Glomerular visceral epithelial cell (primary cell): ENCODE results near the gene THSD7B.
A peak's percentile ranks its signal among the peaks of the same experiment; 100 is the strongest.

Source experiments
- DNase-seq: peaks from one replicate; pipeline ENCODE4 v3.0.0-alpha.2; 2016; ENCODE audit errors: extremely low spot score

Gene THSD7B

DNA sequence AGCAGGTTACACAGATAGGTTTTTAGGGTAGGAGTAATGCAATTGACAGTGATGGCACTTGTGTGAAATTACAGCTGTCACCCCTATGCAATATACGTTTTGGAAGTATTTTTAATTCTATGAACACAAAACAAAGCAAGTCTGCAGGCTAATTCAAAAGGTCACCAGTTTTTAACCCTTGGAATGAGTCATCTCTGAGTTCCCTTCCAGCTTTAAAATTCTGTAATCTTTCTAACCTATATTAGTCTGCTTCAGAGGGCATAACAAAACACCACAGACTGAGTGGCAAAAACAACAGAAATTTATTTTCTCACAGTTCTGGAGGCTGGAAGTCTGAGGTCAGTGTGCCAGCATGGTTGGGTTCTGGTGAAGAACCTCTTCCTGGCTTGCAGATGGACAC is 602.0 kb downstream of the THSD7B start:
- peak; percentile 55 for DNase-seq

DNA sequence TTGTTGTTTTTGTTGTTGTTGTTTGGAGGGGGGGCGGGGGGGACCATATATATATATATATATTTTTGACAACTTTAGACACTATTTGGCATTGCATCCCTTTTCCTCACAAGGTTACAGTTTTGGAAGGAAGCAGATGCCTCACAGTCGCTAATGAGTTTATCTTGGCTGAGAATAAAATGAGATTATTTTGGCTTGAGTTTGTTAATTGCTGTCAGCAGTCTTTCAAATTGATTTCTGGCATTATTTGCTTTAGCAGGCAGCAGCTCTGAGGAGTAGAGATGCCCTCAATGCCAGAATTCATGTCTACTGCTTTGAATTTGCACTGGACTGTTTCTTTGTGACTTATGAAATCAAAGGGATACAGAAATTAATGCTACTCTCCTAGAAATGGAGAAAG is 603.8 kb downstream of the THSD7B start:
- no peak for DNase-seq

DNA sequence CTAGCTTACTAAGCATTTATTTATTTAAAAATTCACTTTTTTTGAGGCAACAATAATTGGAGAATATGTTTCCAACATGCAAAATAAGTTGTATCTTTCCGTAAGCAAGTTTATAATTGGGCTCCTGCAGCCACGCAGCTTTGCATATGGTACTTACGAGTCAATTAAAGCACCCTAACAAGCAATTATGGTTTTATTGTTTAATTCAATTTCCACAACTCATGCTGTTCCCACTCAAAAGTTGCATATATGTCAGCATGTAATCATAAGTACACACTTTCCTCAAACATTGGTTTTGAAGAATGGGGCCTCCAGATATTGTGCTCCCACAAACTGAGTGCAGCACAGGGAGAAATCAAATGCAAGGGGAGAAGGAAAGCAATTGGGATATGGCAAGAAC is 613.8 kb downstream of the THSD7B start:
- no peak for DNase-seq

DNA sequence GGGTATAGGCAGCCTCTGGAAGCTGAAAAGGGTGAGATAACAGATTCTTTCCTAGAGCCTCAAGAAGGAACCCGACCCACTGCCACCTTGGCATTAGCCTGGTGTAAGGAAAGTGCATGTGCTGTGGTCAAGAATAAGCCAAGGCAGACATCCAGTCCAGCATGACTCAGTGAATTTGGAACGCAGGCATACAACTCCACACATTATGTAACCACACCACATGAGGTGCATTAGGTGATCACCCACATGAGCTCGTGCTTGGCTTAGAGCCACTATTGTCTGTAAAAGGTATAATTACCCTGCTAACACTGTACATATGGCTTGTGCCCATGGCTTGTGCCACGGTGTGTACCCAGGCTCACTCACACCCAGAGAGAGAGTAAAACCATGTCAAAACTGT is 615.3 kb downstream of the THSD7B start:
- peak; percentile 83 for DNase-seq

DNA sequence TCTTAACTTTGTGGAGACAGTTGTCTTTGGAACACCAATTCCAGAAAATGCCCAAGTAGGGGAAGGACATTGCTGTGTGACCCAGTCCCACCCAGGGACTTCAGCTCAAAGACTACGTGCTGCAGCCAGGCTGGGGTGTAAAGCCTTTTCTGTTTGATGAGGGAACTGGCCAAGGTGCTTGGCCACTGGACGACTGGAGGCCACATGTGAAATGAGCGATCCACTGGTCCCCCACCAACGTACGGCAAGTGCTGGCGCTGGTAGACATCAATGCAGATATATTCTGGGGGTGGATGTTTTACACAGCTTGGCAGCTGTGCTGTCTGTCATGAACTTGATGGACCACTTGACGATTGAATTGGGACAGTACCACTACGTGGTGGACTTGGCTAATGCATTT is 616.4 kb downstream of the THSD7B start:
- DNase-seq, result no peak

DNA sequence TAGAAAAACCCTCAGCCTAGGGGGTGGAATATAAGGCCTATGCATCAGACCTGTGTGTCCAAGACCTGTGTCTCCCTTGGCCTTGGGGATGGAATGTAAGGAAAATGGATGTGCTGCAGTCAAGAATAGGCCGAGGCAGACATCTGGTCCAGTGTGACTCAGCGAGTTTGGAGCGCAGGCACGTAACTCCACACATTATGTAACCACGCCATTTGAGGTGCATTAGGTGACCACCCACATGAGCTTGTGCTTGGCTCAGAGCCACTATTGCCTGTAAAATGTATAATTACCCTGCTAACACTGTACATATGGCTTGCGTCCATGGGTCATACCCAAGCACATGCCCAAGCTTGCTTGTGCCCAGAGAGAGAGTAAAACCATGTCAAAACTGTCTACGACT is 618.0 kb downstream of the THSD7B start:
- no peak for DNase-seq

DNA sequence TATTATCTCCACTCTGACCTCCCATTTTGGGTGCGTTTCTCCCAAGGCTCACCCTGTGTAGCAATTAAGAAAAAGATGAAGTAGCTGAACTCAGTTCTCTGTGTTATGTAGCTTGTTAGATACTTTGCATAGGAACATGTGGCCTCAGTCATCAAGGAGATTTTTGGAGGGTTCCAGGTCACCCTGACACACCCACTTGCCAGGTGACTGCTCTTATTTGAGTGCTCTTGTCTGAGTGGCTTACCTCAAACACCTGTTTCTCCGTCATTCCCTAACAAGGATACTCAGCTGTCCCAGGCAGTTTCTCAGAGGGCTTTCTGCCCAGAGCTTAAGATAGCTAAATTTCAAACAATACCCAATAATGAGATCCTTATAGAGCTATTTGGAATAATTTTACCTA is 621.7 kb downstream of the THSD7B start:
- DNase-seq, result no peak

DNA sequence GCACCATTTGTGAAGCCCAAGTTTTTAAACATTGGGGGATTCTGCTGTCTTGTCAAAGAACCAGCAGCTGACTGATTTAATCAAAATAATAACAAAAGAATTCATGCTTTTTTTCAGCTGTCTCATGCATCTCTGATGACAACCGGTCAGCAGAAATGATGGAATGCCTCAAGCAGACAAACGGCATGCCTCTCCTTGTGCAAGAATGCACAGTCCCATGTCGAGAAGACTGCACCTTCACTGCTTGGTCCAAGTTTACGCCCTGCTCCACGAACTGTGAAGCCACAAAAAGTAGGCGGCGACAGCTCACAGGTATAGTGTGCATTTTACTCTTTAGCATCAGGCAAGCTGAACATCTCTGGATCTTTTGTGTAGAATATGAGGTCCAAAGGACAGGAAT is 640.2 kb downstream of the THSD7B start:
- no peak for DNase-seq

DNA sequence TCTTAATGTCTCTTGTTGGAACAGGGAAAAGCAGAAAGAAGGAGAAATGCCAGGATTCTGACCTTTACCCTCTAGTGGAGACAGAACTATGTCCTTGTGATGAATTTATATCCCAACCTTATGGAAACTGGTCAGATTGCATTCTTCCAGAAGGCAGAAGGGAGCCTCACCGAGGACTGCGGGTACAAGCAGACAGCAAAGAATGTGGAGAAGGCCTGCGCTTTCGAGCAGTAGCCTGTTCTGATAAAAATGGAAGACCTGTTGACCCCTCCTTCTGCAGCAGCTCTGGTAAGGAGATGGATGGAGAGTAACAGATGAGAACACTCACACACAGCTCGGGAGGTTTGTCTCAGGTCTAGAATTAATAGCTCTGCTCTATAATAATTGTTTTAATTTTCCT is 646.2 kb downstream of the THSD7B start:
- no peak for DNase-seq

DNA sequence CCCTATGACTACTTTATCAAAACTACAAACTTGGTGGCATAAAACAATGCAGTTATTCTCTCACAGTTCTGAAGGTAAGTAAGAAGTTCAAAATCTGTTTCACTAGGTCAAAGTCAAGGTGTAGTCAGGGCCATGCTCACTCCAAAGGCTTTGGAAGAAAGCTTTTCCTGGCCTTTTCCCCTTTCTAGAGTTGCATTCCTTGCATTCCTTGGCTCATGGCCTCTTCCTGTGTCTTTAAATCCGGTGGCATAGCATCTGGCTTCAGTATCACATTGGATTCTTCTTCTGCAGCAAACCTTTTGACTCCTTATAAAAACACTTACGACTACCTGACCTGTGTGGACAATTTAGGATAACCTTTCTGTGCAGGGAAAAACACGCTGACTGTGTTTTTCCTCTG is 655.4 kb downstream of the THSD7B start:
- peak; percentile 20 for DNase-seq

DNA sequence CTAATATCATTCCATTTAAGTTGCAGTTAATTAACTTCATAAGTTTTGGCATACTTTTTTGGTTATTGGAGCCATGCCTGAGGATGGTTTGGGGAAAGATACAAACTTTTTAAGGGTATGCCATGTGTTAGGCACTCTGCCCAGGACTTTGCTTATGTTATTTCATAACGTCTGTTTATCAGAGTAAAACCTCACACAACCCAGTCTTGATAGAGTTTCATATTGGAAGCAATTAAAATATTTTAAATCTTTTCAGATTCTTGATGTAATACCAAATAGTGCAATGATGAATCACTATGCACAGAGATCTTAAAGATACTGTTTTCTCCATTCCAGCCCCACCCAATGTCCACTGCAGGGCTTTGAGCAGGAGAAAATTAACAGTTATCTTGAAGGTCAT is 669.8 kb downstream of the THSD7B start:
- DNase-seq, result no peak

DNA sequence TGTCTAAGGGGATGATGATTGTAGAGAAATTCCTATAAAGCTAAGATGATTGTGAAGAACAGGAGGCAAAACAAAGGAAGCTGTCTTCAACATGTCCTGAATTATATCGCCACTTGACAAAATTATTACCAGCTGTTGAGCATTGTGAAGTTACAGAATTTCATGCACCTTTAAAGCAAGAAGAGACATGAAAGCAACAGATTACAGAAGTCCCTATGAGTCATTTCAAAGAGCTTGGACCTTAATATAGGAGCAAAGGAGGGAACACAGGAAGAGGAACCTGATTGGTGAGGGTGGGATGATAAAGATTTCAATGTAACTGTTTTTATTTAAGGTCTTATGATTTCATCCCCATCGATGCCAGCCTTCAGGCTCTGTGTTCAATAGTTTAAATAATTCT is 672.0 kb downstream of the THSD7B start:
- DNase-seq, result no peak

DNA sequence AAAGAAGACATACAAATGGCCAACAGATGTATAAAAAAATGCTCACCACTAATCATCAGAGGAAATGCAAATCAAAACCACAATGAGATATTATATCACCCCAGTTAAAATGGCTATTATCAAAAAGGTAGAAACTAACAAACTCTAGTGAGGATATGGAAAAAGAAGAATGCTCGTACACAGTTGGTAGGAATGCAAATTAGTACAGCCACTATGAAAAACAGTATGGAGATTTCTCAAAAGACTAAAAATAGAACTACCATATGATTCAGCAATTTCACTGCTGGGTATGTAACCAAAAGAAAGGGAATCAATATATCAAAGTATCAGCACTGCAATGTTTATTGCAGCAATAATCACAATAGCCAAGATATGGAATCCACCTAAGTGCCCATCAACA is 679.6 kb downstream of the THSD7B start:
- no peak for DNase-seq

DNA sequence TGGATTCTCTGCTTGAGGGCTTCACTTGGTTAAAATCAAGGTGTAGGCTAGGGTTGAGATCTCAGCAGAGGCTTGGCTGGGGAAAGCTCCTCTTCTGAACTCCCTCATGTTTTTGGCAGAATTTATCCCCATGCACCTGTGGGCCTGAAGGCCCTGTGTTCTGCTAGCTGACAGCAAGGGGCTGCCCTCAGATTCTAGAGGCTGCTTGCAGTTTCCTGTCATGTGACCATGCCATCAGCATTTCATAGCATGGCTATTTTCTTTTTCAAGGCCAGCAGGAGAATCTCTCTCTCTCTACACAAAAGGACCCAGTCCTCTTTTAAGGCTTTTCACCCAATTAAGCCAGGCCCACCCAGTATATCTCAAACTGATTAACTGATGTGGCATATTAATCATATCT is 684.1 kb downstream of the THSD7B start:
- DNase-seq, result no peak

DNA sequence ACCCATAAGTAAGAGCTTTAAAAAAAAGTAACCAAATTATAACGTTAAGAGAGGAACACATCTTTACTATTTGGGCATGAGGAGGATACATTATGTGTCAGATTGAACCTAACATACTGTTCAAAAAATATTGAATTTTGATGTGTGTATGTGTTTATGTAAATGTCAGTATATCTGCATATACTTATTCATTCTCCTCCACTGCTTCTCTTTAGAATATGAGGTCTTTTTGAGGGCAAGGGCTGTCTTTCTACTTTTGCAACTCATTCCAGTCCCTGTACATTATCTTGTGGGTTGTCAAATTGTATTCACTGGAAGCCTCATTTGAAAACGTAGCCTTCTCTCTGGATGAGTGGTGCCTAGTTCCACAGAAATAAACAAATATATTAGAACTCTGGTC is 689.5 kb downstream of the THSD7B start:
- no peak for DNase-seq

DNA sequence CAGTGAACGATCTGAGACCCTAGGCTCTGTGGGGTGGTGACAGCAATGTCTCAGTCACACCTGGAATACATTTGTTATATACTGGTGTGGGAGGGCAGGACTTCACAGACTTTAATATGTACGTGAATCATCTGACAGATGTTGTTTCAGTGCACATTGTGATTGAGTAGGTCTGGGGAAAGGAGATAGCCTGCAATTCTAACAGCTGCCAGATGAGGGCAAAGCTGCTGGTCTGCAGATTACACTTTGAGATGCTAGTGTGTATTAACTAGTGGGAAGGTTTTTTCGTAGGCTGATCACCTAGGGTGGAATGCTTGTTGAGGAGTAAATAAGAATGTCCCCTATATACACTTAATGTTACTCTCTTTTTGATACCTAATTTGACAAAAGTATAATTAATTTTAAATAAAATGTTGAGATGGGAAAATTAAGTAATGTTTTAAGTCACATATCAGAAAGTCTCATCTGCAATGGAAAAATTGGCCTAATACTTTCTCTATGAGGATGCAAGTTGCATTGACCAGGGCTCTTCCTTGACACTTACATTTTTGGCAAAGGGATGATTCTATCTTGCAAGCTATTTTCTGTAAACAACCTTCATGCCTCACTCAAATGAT is 702.0 kb downstream of the THSD7B start:
- peak; percentile 57 for DNase-seq

DNA sequence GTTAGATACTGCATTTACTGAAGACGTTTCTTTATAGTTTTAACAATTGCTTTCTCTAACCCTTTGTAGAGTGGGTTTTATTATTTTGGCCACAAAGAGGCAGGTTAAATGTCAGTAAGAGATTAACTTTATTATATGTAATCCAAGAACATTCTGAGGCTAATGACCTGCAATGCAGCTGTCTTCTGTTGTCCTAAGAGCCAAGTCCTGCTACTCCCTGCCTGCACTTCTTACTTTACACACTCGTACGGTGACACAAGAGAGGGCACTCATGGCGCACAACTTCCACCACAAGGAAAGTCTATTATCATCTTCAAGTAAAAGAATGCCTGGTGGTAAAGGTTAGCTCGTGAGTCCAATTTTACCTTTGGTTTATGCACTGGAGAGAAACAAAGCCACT is 727.9 kb downstream of the THSD7B start:
- no peak for DNase-seq

DNA sequence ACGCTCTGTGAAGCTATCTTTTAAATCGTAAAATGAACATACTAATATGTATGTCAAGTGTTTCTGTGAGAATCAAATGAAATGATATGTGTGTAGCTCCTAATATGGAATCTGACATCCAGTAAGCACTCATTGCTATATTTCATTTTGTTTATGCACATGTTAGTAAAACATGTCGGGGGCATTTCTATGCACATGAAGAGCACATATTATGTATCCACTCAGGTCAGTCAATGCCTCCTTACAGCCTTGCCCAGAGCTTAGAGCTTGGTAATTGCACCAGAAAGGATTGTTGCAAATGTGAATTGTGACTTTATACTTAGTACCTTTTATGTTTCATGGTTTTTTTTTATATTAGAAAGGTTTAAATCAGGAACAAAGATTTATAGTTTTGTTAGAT is 735.3 kb downstream of the THSD7B start:
- DNase-seq, result no peak

DNA sequence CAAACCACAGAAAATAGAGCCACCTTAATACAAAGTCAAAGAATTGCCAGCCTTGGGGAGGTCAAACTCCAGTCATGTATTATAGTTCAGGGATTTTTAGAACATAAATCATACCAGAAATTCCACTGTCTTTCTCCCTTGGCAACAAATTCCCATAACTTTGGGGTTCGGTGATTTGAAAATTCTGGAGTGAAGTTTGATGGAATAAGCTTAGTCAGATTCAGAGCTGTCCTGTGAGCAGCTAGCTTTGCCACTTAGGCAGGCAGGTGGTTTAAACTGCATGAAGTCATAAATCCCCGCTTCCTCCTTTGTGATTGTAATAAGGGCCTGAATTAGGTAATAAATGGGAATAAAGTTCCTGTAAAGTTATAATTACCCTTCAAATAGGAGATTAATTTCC is 741.9 kb downstream of the THSD7B start:
- peak; percentile 48 for DNase-seq

DNA sequence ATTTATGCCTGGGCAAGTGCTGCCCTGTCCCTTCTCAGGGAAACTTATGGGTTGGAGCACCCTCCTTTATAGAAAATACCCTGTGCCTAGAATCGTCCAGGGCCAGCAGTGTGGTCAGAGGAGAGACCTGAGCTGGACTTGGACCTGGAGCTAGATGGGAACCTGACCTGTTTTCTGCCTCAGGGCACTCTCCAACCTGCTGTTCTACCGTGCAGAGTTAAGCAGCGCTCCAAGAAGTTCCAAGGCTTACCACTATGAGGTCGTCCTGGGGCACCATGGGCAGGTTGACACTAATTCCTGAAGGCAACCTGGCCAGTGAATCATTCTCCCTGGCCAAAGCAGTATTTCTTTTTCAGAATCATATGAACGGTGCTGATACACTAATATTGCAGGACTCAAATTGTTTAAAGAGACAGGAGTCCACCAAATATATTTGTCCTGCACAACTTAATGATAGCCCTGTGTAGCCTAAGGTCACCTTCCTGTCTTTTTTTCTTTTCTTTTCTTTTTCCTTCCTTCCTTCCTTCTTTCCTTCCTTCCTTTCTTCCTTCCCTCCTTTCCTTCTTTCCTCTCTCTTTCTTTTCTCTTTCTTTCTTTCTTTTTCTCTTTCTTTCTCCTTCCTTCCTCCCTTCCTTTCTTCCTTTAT is 743.5 kb downstream of the THSD7B start:
- peak; percentile 40 for DNase-seq

DNA sequence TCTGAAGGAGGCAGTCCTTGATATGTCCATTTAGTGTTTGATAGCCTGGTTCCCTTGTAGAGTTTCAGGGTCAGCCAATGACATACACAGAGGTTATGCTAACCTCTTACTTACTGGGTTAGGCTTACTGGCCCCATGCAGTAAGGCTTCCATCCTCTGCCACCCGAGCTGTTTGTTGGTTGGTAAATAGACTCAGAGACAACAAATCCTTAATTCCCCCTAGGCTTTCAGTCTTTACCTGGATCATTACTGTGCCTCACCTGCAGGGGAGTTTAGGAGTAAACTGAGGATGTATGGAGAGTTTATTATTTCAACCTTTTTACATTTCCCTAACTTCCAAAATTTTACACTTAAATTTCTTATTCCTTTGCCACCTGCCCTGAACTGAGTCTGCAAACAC is 746.2 kb downstream of the THSD7B start:
- DNase-seq, result no peak

DNA sequence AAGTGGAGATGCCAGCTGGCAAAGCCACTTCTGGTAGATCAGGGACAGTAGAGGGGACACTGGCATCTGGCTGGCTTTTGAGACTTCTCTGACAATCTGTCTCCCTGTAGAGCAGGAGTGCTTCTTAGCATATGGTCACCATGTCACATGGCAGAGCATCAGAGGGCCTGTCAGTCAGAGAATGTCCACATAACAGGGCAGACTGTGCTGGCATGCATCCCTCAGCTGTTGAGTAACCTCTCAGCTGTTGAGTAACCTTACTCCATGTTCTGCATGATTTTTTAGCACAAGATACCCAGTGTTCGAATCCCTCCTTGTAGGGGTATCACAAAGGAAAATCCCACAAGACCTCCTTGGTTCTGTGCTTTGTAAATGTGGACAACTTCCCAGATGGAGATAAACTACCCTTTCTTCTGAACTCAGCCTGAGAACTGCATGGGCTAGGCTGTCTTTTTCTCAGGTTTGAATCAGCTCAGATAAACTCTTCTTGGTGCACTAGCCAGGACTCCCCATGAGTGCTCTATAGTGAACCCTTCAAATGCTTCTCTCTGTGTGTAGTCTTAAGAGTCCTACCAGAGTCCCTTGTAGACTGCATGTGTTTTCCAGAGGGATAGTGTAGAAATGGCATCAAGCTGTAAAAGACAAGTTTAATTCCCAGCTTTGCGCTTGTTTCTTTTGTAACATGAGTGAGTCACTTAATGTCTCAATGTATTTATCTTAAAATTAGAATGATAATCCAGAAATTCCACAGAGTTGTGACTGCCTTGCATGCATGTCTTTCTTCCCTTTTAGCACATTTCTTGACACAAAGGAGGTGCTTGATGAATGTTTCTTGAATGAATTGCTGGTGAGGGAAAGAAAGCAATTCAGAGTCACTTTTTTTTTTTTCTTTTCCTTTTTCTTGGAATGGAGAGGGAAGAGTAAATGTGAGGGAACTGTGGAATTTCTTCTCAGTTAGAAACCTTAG is 756.6 kb downstream of the THSD7B start:
- DNase-seq, result no peak

DNA sequence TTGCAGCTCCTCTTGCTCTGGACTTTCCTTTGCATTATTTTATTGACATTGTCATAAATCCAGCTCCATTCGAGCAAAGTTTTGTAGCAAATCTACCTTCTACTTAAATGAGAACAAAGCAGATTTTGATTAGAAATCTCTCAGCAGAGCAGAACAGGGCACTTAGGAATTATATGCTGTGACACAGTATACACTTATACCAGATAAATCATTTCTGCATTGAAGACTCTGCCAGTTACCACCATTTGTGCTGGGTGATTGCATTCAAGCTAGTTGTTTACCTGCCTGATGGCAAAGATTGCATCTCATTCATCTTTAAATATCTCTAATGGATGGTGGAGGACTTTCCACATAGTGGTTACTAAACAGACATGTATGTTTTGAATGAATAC is 757.3 kb downstream of the THSD7B start:
- DNase-seq, result no peak
